Fibroblast of lung (primary cell): Measurements from ENCODE around the gene DOC2A.

Experiments used
- EZH2 ChIP-seq: IDR thresholded peaks from 2 replicates; pipeline ENCODE4 v1.5.1; 2012; ENCODE audit warnings: low read length, control low read depth, mild to moderate bottlenecking; ENCODE audit errors: missing control alignments
- TF ChIP-seq, protein P1 (sequence below), 2 donors: IDR thresholded peaks in 1 of 2; conservative IDR thresholded peaks in 1 of 2; 1 replicate in 1 of 2; 2 replicates in 1 of 2; pipeline ENCODE4 v1.5.1; 2011 to 2012; ENCODE audit warnings: low read length in 2 of 2, control low read depth in 1 of 2, inconsistent platforms in 1 of 2, low read depth in 1 of 2, mild to moderate bottlenecking in 1 of 2

DNA sequence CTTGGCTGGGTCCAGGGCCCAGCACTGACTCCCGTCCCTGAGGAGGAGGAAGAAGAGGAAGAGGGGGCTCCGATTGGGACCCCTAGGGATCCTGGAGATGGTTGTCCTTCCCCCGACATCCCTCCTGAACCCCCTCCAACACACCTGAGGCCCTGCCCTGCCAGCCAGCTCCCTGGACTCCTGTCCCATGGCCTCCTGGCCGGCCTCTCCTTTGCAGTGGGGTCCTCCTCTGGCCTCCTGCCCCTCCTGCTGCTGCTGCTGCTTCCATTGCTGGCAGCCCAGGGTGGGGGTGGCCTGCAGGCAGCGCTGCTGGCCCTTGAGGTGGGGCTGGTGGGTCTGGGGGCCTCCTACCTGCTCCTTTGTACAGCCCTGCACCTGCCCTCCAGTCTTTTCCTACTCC, 23.9 kb downstream of the DOC2A start:
- TF ChIP-seq, protein P1, sequence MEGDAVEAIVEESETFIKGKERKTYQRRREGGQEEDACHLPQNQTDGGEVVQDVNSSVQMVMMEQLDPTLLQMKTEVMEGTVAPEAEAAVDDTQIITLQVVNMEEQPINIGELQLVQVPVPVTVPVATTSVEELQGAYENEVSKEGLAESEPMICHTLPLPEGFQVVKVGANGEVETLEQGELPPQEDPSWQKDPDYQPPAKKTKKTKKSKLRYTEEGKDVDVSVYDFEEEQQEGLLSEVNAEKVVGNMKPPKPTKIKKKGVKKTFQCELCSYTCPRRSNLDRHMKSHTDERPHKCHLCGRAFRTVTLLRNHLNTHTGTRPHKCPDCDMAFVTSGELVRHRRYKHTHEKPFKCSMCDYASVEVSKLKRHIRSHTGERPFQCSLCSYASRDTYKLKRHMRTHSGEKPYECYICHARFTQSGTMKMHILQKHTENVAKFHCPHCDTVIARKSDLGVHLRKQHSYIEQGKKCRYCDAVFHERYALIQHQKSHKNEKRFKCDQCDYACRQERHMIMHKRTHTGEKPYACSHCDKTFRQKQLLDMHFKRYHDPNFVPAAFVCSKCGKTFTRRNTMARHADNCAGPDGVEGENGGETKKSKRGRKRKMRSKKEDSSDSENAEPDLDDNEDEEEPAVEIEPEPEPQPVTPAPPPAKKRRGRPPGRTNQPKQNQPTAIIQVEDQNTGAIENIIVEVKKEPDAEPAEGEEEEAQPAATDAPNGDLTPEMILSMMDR (conservative IDR thresholded peaks at IDR 0.05 in 1 of 2, IDR thresholded peaks at IDR 0.05 in 1 of 2; ENCODE audit: low read depth in 1 of 2, low read length in 2 of 2), result no peak
- TF ChIP-seq EZH2, result no peak
